Bronchial epithelial cell (primary cell): Measurements from ENCODE around the gene CCM2. TPM values are rescaled to one million over a fixed set of nuclear protein-coding genes. Genes with fewer than 3 reads are reported as not detected.
A peak's percentile ranks its signal among the peaks of the same experiment; 100 is the strongest.

Experiments
- DNase-seq: peaks from one replicate; pipeline ENCODE4 v3.0.0-alpha.2; 2010; ENCODE audit warnings: low read depth
- FAIRE-seq: peaks from 2 replicates; lab custom pipeline; 2011; peaks lifted over from hg19 to GRCh38; lab: Jason Lieb, UNC
- H3K27me3 ChIP-seq: 2 replicates; pipeline ENCODE4 v1.5.1; 2011; ENCODE audit warnings: low read length; ENCODE audit not compliant: control insufficient read depth, insufficient read depth
- H3K36me3 ChIP-seq: 2 replicates; pipeline ENCODE4 v1.5.1; 2011; ENCODE audit warnings: low read length; ENCODE audit not compliant: control insufficient read depth, insufficient read depth
- H3K4me3 ChIP-seq: 2 replicates; pipeline ENCODE4 v1.5.1; 2011; ENCODE audit warnings: mild to moderate bottlenecking, low read depth, low read length, control low read depth
- total RNA-seq: library from RNA; depleted of rRNA; stranded (reverse); fragments of >200 nt; gene quantifications from 2 replicates; pipeline ENCODE4 v1.2.1, GENCODE V29; 2014
- TF ChIP-seq, protein P1 (sequence below): IDR thresholded peaks from 2 replicates; pipeline ENCODE4 v1.5.1; 2011; ENCODE audit warnings: mild to moderate bottlenecking, moderate library complexity, low read length, control low read depth, inconsistent platforms; ENCODE audit not compliant: insufficient read depth, severe bottlenecking

Gene CCM2
- total RNA-seq, 1 donor from 2014 or later, result 45.0 TPM

DNA sequence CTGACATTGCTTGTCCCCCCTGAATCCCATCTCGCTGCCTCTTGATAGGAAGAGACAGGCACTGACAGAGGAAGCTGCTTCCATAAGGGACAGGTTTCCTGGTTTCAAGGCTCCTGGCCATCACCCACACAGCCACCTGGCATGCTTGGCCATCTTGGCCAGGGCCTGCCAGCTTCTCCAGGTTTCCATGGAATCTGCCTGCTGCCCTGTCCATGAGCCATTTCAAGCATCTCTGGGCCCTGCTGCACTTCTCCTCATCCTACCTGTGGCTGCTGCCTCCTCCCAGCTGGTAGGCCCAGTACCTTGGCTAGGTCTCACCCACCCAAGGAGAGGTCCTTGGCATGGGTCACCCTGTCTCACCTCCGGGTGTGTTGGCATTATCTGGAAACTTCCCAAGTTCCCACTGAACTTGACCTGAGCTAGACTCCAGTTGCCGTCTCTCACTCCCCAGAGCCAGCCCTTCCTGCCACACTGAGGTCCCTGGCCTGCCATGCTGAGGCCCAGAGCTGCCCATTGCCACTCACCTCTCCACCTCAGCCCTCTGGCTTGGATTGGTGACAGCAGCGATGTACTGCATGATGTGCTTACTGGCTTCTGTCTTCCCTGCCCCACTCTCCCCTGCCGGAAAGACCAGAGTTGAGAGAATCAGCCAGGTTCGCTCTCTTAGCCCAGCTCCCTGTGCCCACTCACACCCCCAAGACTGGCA lies 23.8 kb upstream of the CCM2 start:
- FAIRE-seq (no peak), DNase-seq (no peak)
- Histone ChIP-seq H3K27me3 (peaks cover 2% of the 10 kb centered on the region), H3K4me3 (no peak overlapping the region), H3K36me3 (peaks cover 1% of the 10 kb centered on the region)
- TF ChIP-seq, protein P1, sequence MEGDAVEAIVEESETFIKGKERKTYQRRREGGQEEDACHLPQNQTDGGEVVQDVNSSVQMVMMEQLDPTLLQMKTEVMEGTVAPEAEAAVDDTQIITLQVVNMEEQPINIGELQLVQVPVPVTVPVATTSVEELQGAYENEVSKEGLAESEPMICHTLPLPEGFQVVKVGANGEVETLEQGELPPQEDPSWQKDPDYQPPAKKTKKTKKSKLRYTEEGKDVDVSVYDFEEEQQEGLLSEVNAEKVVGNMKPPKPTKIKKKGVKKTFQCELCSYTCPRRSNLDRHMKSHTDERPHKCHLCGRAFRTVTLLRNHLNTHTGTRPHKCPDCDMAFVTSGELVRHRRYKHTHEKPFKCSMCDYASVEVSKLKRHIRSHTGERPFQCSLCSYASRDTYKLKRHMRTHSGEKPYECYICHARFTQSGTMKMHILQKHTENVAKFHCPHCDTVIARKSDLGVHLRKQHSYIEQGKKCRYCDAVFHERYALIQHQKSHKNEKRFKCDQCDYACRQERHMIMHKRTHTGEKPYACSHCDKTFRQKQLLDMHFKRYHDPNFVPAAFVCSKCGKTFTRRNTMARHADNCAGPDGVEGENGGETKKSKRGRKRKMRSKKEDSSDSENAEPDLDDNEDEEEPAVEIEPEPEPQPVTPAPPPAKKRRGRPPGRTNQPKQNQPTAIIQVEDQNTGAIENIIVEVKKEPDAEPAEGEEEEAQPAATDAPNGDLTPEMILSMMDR, result no peak

DNA sequence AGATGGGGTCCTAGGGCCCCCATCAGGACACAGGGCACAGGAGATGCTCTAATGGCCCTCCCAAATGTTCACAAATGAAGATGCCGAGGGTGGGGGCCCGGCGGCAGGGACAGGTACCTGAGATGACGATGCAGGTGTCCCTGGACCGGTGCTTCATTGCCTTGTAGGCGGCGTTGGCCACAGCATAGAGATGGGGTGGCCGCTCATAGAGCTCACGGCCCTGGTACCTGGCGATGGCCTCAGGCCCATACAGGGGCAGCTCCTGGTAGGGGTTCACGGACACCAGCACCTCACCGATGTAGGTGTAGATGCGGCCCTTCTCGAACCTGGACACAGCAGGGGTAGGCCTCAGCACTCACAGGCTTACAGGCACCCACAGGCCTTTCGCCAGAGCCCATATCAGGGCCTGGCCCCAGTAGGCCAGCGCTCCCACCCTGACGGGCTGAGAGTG lies 23.2 kb upstream of the CCM2 start:
- H3K36me3 ChIP-seq, result peaks cover 1% of the 10 kb centered on the region
- no peaks in the 10 kb centered on the region for H3K27me3 ChIP-seq
- TF ChIP-seq, protein P1, result no peak
- no peak for FAIRE-seq
- no peak for DNase-seq
- H3K4me3 ChIP-seq, result no peak overlapping the region

DNA sequence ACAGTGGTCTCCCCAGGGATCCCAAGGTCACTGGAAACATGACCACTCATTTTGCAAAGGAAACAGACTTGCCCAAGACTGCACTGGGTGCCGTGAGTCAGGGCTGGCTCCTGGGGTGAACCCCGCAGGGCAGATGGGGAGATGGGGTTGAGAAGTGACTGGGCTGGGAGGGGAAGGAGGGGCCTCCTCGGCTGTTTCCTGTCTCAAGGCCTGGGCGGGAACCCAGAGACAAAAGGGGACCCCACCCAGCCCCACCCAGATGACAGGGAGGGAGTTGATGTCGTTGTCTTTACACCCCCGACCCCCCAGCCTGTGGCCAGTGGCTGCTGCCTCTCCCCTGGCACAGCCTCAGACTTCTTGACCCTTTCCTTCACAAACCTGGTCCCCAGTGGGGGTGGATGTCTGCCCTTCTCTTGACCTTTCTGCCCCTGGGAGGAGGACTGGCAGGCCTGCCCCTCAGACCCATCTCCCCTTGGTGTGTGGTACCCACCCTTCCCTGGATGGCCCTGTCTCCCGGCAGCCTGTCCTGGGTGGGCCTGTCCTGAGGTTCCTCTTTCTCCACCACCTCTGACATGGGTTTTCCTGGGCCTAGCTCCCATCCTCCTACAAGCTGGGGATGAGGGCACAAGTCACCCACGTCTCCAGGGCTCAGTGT lies 22.6 kb upstream of the CCM2 start:
- TF ChIP-seq, protein P1, result no peak
- Histone ChIP-seq H3K36me3 (peaks cover 2% of the 10 kb centered on the region), H3K27me3 (no peaks in the 10 kb centered on the region), H3K4me3 (no peak overlapping the region)
- peak; percentile 27 for DNase-seq
- FAIRE-seq, result no peak

DNA sequence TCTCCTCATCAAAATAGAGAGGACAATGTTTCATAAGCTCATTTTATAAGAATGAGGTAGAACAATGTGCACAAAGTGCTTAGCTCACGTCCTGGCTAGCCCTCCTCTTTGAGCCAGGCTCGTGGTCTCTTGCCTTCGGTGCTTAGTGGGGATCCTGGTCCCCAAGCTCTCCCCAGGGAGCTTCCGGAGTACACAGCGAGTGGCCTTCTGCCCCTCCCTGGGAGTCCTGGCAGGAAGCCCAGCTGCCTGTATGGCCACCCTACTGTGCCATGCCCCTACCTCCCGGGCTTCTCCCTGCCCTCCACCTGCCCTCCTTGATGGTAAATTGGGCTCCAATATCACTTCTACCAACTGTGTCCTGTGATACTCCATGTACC lies 22.1 kb upstream of the CCM2 start:
- DNase-seq (no peak), FAIRE-seq (no peak)
- Histone ChIP-seq H3K27me3 (no peaks in the 10 kb centered on the region), H3K36me3 (peaks cover 6% of the 10 kb centered on the region), H3K4me3 (no peak overlapping the region)
- TF ChIP-seq, protein P1, result no peak

DNA sequence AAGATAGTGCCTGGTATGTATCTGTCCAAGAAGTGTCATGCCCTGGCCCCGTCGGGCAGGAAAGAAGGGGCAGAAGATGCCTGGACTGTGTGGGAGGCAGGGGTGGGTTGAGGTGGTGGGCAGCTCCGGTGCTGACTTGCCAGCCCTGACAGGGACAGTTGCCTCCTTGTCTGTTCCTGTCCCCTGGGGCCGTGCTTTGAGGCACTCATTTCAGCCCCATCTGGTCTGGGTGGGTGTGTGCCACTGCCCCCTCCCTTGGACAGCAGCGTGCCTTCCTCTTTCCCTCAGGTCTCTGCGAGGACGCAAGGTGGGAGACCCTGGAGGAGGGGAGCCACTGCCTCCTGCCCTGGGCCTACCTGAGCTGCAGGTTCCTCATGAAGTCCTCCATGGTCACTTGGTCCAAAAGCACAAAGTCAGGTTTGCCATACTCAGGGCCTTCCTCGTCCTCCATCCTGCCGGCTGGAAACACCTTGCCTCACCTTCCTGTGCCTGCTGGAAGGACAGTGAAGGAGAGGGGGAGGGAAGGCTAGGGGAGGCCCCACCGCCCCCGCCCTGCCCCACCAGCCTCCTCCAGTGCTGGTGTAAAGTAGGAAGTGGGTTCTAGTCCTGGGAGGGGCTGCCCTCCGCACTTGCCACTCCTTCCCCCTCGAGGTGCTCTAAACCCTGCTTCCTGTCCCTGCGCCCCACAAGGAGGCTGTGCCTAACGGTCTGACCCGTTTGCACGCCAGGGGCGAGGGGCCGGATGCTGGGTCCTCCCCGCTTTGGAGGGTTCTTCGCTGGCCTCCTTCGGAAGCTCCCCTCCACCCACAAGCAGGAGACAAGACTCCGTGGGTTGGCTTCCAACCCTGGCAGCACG lies 21.3 kb upstream of the CCM2 start, which contains the start of gene MYO1G:
Gene MYO1G (minus strand): TSS at position 505 of the 856 bp plus-strand sequence. CDS start 54 bp downstream, at position 451.
- no peaks in the 10 kb centered on the region for H3K27me3 ChIP-seq
- TF ChIP-seq, protein P1, result no peak
- no peak within 1 kb of the TSS for H3K4me3 ChIP-seq
- DNase-seq (no peak), FAIRE-seq (no peak)
- peaks cover 13% of the 10 kb centered on the region for H3K36me3 ChIP-seq
